ENCODE measurements around the gene ANKRD61.
A peak's percentile ranks its signal among the peaks of the same experiment; 100 is the strongest.
"Not testable (repeated sequence)": the region's sequence is repeated elsewhere in the genome, so short reads cannot be mapped to it uniquely, and the experiment has no call there.

The ANKRD61 gene

GRCh38 chr7:6030988-6031387, at the start of gene ANKRD61:
Gene ANKRD61 (plus strand): TSS chr7:6031376. CDS start chr7:6031376, 0 bp downstream.
- no peak for DNase-seq

- not testable (repeated sequence) for DNase-seq
These were observed 44.1 kb upstream of the ANKRD61 start for GRCh38 chr7:5987061-5987460.

DNA sequence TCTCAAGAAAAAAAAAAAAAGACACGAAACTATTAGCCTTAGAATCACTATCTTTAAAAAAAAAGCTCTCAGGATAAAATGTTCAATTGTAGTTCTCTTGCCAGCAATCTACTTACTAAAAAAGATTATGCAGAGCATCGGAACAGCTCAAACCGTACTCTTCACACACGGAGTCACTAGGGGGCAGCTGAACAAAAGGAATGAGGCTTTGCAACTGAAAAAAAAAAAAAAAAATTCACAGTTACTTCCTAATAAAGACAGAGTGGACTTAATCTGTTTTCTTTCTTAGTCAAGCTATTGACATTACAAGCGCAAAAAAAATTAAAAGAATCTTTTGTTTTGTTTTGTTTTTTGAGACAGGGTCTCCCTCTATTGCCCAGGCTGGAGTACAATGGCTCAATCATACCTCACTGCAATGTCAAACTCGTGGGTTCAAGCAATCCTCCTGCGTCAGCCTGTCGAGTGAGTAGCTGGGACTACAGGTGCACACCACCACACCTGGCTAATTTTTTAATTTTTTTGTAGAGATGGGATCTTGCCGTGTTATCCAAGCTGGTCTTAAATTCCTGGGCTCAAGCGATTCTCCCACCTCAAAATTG, 33.9 kb upstream of the ANKRD61 start:
- peak; percentile 39 to 49 for DNase-seq

- no peak for DNase-seq
These were observed 23.8 kb upstream of the ANKRD61 start for GRCh38 chr7:6007386-6007785.

- DNase-seq: not testable (repeated sequence)
These were observed 23.2 kb upstream of the ANKRD61 start for GRCh38 chr7:6007835-6008590.

- peak; percentile 99 to 100 for DNase-seq
These were observed 22.2 kb upstream of the ANKRD61 start, which contains the start of the genes AIMP2 and PMS2 for GRCh38 chr7:6008668-6009611. Gene AIMP2 (plus strand): TSS chr7:6009272. CDS start chr7:6009364, 92 bp downstream. Gene PMS2 (minus strand): TSS chr7:6009049. CDS start chr7:6009019, 30 bp downstream.

DNA sequence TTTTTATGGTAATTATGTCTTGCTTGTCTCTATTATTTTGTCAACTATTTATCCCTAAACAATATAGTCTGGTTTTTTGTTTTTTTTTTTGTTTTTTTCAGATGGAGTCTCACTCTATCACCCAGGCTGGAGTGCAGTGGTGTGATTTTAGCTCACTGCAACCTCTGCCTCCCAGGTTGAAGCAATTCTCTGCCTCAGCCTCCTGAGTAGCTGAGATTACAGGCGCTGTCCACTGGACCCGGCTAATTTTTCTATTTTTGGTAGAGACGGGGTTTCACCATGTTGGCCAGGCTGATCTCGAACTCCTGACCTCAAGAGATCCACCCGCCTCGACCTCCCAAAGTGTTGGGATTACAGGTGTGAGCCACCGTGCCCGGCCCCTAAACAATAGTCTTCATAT, 20.8 kb upstream of the ANKRD61 start:
- not testable (repeated sequence) for DNase-seq

DNA sequence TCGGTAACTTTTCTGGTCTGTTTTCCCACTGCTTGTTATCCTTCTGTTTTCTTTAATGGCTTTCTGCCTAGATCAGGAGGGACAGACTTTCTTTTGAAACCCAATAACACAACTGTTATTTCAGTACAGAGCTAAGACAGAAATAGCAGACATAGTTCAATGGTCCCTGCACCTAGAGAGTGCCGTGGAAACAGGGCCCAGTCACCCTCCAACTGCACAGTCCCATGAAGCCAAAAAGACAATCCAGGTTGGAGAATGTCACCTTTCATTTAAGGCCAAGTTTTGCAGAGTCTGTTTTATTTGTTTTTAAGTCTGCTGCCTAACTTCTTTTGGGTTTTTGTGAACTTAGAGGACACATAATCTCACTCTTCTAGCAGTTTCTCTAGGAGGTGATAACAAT, 19.6 kb upstream of the ANKRD61 start:
- DNase-seq: no peak

- no peak for DNase-seq
These were observed 18.6 kb upstream of the ANKRD61 start for GRCh38 chr7:6012355-6013104.

- DNase-seq: no peak
These were observed 15.1 kb upstream of the ANKRD61 start for GRCh38 chr7:6015917-6016652.

DNA sequence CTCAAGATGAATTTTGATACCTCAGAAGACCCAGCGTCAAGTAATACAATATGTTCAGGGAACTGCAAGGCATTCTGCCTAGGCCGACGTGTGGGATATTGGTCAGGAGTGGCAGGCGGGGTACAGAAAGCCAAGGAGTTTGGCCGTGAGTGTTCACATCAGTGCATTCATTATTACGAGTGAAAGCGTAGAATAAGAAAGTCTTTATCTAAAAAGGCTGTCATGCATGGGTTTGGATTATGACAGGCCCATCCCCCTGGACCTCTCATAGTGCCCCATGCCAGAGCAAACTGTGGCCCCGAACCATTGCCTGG, 14.6 kb upstream of the ANKRD61 start:
- no peak for DNase-seq

- peak; percentile 38 to 40 for DNase-seq
These were observed 10.5 kb upstream of the ANKRD61 start for GRCh38 chr7:6020371-6021286.

GRCh38 chr7:6022707-6023106, 8.5 kb upstream of the ANKRD61 start:
- no peak for DNase-seq

- DNase-seq: no peak
These were observed 7.2 kb upstream of the ANKRD61 start for GRCh38 chr7:6023974-6024435.

DNA sequence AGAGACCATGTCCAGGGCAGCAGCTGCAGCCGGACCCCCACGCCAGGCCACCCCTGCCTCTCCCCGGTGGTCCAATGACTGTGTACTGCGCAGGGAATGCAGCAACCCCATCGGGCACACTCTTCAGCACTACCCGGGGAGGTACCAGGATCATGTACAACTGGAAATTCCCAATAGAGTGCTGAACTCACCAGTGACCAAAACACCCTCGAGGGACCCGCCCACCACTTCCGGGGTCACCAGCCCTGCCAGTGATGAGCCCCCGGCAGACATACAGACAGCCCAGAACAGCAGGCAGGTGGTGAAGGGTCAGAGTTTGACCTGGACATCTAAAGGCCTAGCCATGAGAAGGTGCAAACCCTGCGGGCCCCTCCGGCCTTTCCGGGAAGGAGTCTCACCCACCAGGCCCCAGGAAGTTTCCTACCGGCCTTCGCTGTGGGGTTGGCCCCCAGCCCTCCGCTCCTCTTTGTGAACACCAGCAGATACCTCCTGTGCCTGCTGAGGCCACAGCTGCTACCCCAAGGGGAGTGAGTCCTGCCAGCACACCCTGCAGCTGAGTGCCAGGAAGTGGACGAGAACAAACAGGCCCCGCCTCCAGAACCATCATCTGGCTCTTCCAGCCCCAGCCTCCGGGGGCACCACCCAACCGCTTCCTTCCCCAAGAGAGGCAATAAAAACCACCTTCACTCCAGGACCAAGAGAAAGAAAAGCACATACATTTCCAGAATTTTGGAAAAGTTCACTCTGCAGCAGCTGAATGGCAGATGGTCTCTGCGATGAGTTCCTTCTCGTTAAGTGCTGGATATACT, 5.0 kb upstream of the ANKRD61 start:
- DNase-seq: peak; percentile 85 to 93

- DNase-seq: no peak
These were observed 4.3 kb upstream of the ANKRD61 start for GRCh38 chr7:6026820-6027311.

DNA sequence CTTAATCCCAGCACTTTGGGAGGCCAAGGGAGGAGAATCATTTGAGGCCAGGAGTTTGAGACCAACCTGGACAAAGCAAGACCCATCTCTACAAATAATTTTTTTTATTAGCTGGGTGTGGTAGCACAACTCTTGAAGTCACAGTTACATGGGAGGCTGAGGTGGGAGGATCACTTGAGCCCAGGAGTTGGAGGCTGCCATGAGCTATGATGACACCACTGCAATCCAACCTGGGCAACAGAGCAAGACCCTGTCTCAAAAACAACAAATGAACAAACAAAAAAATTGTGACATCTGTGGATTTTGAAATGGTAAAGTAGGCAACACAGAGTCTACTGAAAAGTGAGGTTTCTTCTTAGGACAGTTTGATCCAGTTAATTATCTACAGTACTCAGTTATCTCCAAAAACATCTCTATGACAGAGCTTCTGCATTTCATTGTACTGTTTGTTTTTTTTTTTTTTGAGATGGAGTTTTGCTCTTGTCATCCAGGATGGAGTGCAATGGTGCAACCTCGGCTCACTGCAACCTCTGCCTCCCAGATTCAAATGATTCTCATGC, 3.3 kb upstream of the ANKRD61 start:
- no peak for DNase-seq

DNA sequence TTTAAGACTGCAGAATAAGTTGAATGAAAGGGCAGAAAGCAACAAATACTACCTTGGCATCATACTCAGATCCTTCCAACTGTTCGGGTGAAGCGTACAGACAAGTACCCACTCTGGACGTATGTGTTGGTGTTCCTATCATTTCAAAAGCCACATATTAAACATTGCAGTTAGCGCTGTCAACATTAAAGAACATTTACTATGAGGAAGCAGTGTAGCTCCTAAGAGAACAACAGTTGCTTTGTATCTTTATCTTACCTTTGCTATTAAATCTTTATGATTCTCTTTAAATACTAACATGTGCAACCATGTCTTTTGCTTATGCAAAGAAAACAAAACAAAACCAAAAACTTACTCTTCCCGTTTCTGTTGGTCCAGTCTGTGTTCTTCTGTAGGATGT, 2.6 kb upstream of the ANKRD61 start:
- DNase-seq: no peak

- DNase-seq: no peak
These were observed 391 bp downstream of the ANKRD61 start for GRCh38 chr7:6031567-6031966.

All from SHP77 (cell line).